GM21367 (cell line): Measurements from ENCODE around the gene SLC39A10.
"Not testable (repeated sequence)": the region's sequence is repeated elsewhere in the genome, so short reads cannot be mapped to it uniquely, and the experiment has no call there.

Source experiments
- ATAC-seq: cut with Tn5 transposase; IDR thresholded peaks from one replicate; pipeline ENCODE4 v1.9.1; 2021; ENCODE audit not compliant: unreplicated experiment

The SLC39A10 gene

GRCh38 chr2:195656859-195657633 lies at the start of gene SLC39A10:
Gene SLC39A10, plus strand, starts transcription at chr2:195657226. Its CDS starts 22,817 bp downstream, at chr2:195680043.
- peak; percentile 60 for ATAC-seq

- ATAC-seq, result no peak
Measured at GRCh38 chr2:195608768-195609454, 48.1 kb upstream of the SLC39A10 start.

DNA sequence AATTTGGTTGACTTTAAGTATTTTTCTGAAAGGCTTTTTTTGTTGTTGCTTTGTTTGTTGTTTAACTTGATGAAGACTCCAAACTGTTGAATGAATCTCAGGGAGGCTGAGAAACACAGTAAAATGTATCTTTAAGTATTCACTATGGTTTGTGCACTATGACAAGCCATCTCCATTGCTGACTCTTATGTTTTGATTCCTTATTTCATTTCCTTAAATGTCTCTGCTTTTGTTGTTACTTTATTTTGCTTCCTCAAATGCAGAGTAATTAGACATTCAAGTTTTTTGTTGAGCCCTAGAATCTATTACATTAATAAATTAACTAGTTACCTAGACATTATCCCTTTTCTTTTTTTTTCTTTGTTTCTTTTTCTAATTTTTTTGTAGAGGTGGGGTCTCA lies 46.3 kb upstream of the SLC39A10 start:
- ATAC-seq, result no peak

- ATAC-seq, result no peak
Measured at GRCh38 chr2:195612611-195613495, 44.2 kb upstream of the SLC39A10 start.

- ATAC-seq, result no peak
Measured at GRCh38 chr2:195613922-195614321, 43.1 kb upstream of the SLC39A10 start.

DNA sequence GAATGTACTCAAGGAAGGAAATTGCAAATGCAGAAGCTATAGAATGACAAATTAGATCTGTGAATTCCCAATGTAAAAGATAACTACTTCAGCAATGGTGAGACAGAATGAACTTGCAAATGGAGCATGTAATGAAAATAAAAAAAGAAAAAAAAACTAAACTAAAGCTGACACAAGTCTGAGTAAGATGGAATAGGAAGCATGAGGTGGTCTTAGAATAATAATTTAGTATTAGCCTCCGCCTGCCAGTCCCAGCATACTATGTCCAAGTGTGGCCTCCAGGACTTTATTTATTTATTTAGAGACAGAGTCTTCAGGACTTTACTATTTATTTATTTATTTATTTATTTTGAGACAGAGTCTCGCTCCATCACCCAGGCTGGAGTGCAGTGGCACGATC lies 37.4 kb upstream of the SLC39A10 start:
- ATAC-seq, result no peak

DNA sequence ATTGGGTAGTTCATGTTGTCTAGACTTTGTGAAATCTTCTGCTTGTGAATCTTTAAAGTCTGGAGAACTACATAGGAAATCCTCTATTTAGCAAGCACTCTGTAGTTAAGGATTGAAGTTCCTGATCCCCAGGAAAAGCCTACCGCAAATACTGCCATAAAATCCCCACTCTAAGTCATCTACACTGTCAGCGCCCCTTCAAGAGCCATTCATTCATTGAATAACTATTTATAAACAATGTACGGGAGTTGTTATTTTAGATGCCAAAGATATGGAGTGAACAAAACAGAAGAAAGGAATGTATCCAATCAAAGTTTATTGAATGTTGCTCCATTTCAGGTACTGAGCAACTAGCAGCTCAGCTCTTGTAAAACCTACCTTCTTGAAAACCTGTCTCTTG lies 36.5 kb upstream of the SLC39A10 start:
- no peak for ATAC-seq

GRCh38 chr2:195622966-195623365 lies 34.1 kb upstream of the SLC39A10 start:
- ATAC-seq, result peak; percentile 61

DNA sequence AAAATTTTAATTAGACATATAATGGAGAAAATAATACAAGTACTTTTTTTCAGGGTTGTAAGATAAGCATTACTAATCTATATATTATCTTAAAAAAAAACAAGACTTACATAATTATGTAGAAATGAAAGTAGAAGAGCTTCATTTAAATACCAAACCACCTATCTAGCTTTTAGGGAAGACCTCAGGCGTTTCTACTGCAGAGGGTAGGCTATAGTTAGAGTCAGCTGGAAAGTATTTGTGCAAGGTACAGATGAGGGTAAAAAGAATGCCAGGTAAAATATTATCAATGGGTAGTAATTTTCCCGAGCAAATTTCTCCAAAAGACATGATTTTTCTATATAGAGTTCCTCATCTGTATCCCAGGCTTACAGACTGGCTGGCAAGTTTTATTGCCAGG lies 30.5 kb upstream of the SLC39A10 start:
- no peak for ATAC-seq

GRCh38 chr2:195628666-195629065 lies 28.4 kb upstream of the SLC39A10 start:
- no peak for ATAC-seq

DNA sequence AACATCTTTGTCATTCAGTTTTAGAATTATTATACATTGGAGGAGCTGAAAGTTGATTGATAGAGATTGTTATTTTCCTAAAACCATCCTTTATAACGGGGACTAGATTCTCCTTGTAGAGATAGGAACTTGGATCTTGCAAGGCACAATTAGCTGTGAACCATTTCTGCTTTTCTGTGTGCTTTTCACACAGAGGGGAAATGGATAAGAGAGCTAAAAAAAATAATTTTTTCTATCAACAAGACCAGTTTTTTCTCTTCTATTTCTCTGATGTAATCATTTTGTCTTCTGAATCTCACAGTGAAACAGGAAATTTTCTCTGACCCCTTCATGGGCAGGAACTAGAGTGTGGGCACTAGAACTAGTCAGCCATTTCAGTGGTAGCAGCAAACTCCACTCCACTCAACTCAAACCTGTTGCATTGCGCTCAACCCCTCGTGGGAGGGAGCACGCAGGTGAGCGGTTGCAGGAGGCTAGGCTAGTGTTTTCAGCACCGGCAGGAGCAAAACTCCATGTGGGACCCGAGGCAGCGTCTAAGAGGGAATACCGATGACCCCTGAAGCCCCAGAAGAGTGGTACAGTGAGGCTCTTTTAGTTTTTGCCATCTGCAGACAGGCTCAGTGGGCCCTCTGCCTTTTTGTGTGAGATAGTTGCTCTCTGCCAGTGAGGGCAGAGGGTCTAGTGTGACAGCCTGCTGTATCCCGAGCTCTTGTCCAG lies 24.0 kb upstream of the SLC39A10 start:
- no peak for ATAC-seq

DNA sequence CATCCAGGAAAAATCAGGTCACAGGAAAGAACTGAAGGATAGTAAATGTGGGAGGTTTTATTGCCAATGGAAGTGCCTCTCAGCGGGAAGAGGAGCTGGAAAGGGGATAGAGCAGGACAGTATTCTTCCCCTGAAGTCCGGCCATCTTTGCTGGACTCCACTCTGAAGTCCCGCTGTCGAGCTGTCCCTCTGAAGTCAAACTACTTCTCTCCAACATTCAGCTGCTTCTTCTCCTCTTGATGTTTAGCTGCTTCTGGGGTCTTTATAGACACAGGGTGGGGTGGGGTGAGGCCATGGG lies 23.5 kb upstream of the SLC39A10 start:
- no peak for ATAC-seq

DNA sequence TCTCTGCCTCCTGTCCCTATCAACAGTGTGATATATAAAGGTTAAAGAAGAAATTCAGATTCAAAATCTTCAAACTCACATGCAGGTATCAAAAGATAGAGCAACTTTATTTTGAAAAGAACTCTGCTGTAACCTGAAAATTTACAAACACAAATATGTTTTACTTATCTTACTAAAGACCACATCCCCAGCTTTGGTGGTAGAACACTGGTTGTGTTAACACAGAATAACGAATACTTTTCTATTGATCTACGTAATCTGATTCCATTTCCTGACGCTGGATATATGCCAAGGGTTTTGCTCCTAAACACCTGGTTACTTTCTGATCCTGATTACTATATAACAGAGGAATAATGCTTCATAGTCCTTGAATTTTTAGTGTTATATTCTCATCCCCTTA lies 23.1 kb upstream of the SLC39A10 start:
- no peak for ATAC-seq

DNA sequence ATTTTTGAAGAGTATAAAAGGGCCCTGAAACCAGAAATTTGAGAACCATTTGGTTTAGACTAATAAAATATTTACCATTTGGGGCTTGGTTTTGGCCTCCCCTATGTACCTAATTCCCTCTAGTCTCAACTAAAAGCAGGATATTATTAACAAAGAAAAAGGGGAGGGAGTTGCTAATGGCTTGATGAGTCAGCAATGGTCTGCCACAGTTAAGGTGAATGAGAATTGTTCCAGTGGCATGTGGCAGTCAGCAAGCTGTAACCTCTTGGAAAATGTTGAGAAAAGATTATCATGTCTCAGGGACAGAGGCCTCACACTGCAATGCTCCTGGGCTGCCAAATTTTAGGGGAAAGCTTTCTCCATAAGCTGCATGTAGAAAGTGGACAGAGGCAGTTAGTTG lies 20.1 kb upstream of the SLC39A10 start:
- no peak for ATAC-seq

GRCh38 chr2:195638750-195639149 lies 18.3 kb upstream of the SLC39A10 start:
- no peak for ATAC-seq

DNA sequence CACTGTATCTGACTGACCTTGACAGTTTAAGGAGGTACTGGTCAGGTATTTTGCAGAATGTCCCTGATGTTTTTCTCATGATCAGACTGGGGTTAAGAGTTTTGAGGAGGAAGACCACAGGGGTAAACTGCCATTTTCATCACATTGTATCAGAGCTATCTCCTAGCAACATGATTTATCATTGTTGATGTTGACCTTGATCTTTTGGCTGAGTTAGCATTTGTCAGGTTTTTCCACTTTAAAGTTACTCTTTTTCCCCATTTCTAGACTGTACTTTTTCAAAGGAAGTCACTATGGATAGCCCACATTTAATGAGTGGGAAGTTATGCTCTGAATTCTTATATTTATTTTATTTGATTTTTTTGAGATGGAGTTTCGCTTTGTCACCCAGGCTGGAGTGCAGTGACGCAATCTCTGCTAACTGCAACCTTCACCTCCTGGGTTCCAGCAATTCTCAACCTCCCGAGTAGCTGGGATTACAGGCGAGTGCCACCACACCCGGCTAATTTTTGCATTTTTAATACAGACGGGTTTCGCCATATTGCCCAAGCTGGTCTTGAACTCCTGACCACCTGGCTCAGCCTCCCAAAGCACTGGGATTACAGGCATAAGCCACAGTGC lies 17.7 kb upstream of the SLC39A10 start:
- no peak for ATAC-seq

DNA sequence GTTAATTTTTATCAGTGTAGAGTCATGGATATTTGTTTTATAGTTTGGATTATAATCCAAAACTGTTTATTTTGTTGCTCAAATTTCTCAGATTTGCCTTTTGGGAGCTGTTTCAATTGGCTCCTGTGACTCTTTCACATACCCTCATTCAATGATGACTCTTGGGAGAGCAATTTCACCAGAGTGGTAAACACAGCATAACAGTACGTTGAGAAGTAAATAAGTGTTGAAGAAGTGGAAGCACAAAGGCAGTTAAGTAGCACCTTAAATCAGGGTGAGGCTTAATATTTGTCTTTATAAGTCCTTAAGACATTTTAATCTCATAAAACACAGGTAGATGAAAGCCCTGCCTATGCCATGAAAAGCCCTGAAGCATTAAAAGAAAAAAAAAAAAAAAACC lies 17.1 kb upstream of the SLC39A10 start:
- ATAC-seq, result no peak

DNA sequence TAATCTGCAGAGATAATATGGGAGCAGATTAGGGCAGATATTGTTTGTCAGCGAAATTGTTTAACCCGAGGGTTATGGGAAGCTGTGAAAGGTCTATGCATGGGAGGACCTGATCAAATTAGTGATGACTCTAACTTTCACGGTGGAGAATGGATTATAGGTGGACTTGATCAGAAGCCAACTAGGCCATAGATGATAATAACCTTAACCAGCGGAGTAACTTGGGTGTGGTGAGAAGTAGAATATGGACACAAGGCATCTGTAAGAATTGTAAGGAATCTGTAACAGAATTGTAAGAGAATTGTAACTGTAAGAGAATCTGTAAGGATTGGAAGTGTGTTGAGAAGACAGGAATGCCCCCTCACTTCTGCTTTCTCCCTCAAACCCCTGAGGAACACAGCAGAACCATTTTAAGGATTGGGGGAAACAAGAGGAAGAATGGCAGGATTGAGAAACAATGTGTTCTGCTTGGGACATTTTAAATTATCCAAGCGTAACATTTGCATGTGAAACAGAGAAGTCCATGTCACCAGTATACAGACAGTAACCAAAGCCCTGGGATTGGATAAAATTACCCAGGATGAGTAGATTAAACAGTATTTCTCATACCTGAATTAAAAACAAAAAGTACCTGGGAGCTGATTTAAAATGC lies 14.9 kb upstream of the SLC39A10 start:
- ATAC-seq, result no peak

- no peak for ATAC-seq
Measured at GRCh38 chr2:195642679-195643068, 14.4 kb upstream of the SLC39A10 start.

DNA sequence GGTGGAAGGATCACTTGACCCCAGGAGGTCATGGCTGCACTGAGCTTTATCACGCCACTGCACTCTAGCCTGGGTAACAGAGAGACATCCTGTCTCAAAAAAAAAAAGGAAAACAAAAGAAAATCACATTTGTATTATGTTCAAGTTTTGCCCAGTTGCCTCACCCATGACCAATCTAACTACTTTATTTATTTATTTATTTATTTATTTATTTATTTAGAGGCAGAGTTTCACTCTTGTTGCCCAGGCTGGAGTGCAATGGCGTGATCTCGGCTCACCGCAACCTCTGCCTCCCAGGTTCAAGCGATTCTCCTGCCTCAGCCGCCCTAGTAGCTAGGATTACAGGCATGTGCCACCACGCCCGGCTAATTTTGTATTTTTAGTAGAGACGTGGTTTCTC lies 12.3 kb upstream of the SLC39A10 start:
- ATAC-seq, result not testable (repeated sequence)
